ENCODE measurements around the gene ARL13B. TPM values are rescaled to one million over a fixed set of nuclear protein-coding genes. Genes with fewer than 3 reads are reported as not detected.

ARL13B gene
- total RNA-seq, 1 experiment from 2014 or later, result 9.3 TPM

DNA sequence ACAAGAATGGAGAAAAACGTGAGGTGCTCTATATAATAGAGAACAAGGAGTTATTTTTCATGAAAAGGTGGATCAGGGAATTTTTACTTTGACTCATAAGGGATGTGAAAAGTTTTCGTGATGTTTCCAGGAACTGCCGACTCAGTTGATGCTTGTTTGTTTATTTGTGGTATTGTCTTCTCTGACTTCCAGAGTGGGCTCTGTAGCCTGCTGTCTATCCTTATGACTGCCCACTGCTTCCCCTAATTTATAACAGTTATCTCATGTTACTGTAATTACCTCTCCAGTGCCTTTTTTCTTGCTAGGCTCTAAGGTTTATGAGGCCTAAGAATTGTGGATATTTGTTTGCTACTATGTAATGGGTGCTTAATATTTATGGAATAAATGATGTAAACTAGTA is 12.3 kb downstream of the ARL13B start (continued):
- TF ChIP-seq, protein P1, sequence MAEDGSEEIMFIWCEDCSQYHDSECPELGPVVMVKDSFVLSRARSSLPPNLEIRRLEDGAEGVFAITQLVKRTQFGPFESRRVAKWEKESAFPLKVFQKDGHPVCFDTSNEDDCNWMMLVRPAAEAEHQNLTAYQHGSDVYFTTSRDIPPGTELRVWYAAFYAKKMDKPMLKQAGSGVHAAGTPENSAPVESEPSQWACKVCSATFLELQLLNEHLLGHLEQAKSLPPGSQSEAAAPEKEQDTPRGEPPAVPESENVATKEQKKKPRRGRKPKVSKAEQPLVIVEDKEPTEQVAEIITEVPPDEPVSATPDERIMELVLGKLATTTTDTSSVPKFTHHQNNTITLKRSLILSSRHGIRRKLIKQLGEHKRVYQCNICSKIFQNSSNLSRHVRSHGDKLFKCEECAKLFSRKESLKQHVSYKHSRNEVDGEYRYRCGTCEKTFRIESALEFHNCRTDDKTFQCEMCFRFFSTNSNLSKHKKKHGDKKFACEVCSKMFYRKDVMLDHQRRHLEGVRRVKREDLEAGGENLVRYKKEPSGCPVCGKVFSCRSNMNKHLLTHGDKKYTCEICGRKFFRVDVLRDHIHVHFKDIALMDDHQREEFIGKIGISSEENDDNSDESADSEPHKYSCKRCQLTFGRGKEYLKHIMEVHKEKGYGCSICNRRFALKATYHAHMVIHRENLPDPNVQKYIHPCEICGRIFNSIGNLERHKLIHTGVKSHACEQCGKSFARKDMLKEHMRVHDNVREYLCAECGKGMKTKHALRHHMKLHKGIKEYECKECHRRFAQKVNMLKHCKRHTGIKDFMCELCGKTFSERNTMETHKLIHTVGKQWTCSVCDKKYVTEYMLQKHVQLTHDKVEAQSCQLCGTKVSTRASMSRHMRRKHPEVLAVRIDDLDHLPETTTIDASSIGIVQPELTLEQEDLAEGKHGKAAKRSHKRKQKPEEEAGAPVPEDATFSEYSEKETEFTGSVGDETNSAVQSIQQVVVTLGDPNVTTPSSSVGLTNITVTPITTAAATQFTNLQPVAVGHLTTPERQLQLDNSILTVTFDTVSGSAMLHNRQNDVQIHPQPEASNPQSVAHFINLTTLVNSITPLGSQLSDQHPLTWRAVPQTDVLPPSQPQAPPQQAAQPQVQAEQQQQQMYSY (CRISPR knock-in tag; IDR thresholded peaks at IDR 0.05), result no peak
- no peak for TF ChIP-seq SMAD3 (CRISPR knock-in tag; IDR thresholded peaks at IDR 0.05; ENCODE audit: borderline replicate concordance)
- no peak for TF ChIP-seq ZNF121 (CRISPR knock-in tag; IDR thresholded peaks at IDR 0.05)
- no peak for TF ChIP-seq ESRRA (CRISPR knock-in tag; IDR thresholded peaks at IDR 0.05; ENCODE audit: borderline replicate concordance)
- TF ChIP-seq GABPB1 (CRISPR knock-in tag; IDR thresholded peaks at IDR 0.05), result no peak
- TF ChIP-seq ZNF416 (CRISPR knock-in tag; IDR thresholded peaks at IDR 0.05), result no peak

DNA sequence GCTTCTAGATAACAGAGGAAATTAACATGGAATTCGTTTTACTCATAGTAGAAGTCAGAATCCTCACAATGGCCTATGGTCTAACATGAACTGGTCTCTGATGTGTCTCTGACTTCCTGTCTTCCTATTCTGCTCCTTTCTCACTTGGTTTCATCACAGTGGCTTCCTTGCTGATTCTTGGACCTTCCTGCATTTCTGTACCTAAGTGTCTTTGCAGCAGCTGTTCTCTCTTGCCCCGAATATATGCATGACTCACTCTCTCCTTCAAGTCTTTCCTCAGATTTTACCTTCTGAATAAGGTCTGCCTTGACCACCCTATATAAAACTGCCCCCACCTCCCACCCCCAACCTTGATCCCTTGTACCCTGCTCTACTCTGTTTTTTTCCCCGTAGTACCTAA is 14.1 kb downstream of the ARL13B start:
- DNase-seq (ENCODE audit: low spot score) (no peak), ATAC-seq (no peak)
- Mint-ChIP-seq H3K9me3 (no peaks in the 10 kb centered on the region), H3K27me3 (ENCODE audit: low read depth) (no peaks in the 10 kb centered on the region), H3K4me3 (no peak overlapping the region), H3K36me3 (peaks cover 3% of the 10 kb centered on the region; the same call in 1 of the 2 replicates), H3K4me1 (peaks cover 7% of the 10 kb centered on the region), H3K27ac (no peak overlapping the region)
- TF ChIP-seq RELA (CRISPR knock-in tag; IDR thresholded peaks at IDR 0.05; ENCODE audit: borderline replicate concordance) (no peak), JUN (CRISPR knock-in tag; IDR thresholded peaks at IDR 0.05) (no peak)
- ChIA-PET POLR2A (no interaction called here), CTCF (interaction anchor here (1.6 kb wide), 1 partner anchor 75 kb away, joined by 5 read pairs; no protein-coding TSS in a partner anchor)

DNA sequence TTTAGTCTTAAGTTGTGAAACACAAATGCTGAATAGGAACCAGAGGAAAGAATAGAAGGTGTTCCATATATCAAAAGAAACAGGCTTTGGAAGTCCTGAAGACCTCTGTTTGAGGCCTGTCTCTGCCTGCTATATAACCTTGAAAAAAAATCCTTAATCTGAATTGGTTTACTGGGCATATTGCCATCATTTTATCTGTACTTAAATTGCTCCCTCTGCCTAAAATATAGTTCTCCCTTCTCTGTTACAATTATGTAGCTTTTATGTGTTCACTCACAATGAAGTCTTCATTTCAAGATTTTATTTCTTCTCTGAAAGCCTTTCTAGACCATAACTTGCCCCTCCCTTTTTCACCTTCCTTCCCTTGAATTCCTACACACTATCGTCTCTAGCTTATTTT is 21.2 kb downstream of the ARL13B start:
- no peak for ATAC-seq
- H3K4me3 Mint-ChIP-seq, result no peak overlapping the region
- no peaks in the 10 kb centered on the region for H3K27me3 Mint-ChIP-seq (ENCODE audit: low read depth)
- DNase-seq (ENCODE audit: low spot score), result no peak
- no peak overlapping the region for H3K27ac Mint-ChIP-seq
- no peaks in the 10 kb centered on the region for H3K9me3 Mint-ChIP-seq
- H3K36me3 Mint-ChIP-seq, result peaks cover 3% of the 10 kb centered on the region; the same call in 1 of the 2 replicates
- H3K4me1 Mint-ChIP-seq, result no peaks in the 10 kb centered on the region
- ChIA-PET POLR2A (no interaction called here), CTCF (interaction anchor here (0.6 kb wide), 1 partner anchor 13 kb away, joined by 3 read pairs; no protein-coding TSS in a partner anchor)
- TF ChIP-seq, protein P2, sequence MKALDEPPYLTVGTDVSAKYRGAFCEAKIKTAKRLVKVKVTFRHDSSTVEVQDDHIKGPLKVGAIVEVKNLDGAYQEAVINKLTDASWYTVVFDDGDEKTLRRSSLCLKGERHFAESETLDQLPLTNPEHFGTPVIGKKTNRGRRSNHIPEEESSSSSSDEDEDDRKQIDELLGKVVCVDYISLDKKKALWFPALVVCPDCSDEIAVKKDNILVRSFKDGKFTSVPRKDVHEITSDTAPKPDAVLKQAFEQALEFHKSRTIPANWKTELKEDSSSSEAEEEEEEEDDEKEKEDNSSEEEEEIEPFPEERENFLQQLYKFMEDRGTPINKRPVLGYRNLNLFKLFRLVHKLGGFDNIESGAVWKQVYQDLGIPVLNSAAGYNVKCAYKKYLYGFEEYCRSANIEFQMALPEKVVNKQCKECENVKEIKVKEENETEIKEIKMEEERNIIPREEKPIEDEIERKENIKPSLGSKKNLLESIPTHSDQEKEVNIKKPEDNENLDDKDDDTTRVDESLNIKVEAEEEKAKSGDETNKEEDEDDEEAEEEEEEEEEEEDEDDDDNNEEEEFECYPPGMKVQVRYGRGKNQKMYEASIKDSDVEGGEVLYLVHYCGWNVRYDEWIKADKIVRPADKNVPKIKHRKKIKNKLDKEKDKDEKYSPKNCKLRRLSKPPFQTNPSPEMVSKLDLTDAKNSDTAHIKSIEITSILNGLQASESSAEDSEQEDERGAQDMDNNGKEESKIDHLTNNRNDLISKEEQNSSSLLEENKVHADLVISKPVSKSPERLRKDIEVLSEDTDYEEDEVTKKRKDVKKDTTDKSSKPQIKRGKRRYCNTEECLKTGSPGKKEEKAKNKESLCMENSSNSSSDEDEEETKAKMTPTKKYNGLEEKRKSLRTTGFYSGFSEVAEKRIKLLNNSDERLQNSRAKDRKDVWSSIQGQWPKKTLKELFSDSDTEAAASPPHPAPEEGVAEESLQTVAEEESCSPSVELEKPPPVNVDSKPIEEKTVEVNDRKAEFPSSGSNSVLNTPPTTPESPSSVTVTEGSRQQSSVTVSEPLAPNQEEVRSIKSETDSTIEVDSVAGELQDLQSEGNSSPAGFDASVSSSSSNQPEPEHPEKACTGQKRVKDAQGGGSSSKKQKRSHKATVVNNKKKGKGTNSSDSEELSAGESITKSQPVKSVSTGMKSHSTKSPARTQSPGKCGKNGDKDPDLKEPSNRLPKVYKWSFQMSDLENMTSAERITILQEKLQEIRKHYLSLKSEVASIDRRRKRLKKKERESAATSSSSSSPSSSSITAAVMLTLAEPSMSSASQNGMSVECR (CRISPR knock-in tag; IDR thresholded peaks at IDR 0.05; ENCODE audit: borderline replicate concordance), result no peak
- TF ChIP-seq TEAD1 (CRISPR knock-in tag; IDR thresholded peaks at IDR 0.05) (no peak), ZNF138 (CRISPR knock-in tag; conservative IDR thresholded peaks at IDR 0.05) (no peak), SMAD3 (CRISPR knock-in tag; IDR thresholded peaks at IDR 0.05; ENCODE audit: borderline replicate concordance) (no peak), ESRRA (CRISPR knock-in tag; IDR thresholded peaks at IDR 0.05; ENCODE audit: borderline replicate concordance) (no peak), CBFB (CRISPR knock-in tag; IDR thresholded peaks at IDR 0.05; ENCODE audit: low read depth) (no peak)
- TF ChIP-seq, protein P3, sequence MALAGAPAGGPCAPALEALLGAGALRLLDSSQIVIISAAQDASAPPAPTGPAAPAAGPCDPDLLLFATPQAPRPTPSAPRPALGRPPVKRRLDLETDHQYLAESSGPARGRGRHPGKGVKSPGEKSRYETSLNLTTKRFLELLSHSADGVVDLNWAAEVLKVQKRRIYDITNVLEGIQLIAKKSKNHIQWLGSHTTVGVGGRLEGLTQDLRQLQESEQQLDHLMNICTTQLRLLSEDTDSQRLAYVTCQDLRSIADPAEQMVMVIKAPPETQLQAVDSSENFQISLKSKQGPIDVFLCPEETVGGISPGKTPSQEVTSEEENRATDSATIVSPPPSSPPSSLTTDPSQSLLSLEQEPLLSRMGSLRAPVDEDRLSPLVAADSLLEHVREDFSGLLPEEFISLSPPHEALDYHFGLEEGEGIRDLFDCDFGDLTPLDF (CRISPR knock-in tag; IDR thresholded peaks at IDR 0.05), result no peak
- TF ChIP-seq, protein P4, sequence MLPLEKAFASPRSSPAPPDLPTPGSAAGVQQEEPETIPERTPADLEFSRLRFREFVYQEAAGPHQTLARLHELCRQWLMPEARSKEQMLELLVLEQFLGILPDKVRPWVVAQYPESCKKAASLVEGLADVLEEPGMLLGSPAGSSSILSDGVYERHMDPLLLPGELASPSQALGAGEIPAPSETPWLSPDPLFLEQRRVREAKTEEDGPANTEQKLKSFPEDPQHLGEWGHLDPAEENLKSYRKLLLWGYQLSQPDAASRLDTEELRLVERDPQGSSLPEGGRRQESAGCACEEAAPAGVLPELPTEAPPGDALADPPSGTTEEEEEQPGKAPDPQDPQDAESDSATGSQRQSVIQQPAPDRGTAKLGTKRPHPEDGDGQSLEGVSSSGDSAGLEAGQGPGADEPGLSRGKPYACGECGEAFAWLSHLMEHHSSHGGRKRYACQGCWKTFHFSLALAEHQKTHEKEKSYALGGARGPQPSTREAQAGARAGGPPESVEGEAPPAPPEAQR (CRISPR knock-in tag; IDR thresholded peaks at IDR 0.05), result no peak

All from WTC11 (cell line).